HG02759 (cell line): ENCODE measurements around the gene HLA-DMA.

Experiments used
- ATAC-seq: cut with Tn5 transposase; IDR thresholded peaks from one replicate; pipeline ENCODE4 v1.9.1; 2021; ENCODE audit warnings: mild to moderate bottlenecking, moderate library complexity; ENCODE audit not compliant: unreplicated experiment

HLA-DMA gene

GRCh38 chr6:32952817-32953739 lies at the start of gene HLA-DMA:
Gene HLA-DMA, minus strand, starts transcription at chr6:32953097. Its CDS starts 61 bp downstream, at chr6:32953036.
- peak; percentile 89 for ATAC-seq

GRCh38 chr6:33001685-33002084 lies 48.8 kb upstream of the HLA-DMA start:
- ATAC-seq: no peak

GRCh38 chr6:33000055-33000454 lies 47.2 kb upstream of the HLA-DMA start:
- no peak for ATAC-seq

GRCh38 chr6:32995448-32995847 lies 42.6 kb upstream of the HLA-DMA start:
- no peak for ATAC-seq

GRCh38 chr6:32993363-32993973 lies 40.6 kb upstream of the HLA-DMA start:
- ATAC-seq: no peak

- no peak for ATAC-seq
Measured at GRCh38 chr6:32991972-32992371, 39.1 kb upstream of the HLA-DMA start.

- ATAC-seq: no peak
Measured at GRCh38 chr6:32989368-32989767, 36.5 kb upstream of the HLA-DMA start.

- no peak for ATAC-seq
Measured at GRCh38 chr6:32984622-32985389, 31.9 kb upstream of the HLA-DMA start.

GRCh38 chr6:32983964-32984621 lies 31.2 kb upstream of the HLA-DMA start:
- no peak for ATAC-seq

GRCh38 chr6:32983493-32983848 lies 30.6 kb upstream of the HLA-DMA start:
- ATAC-seq: no peak

GRCh38 chr6:32982702-32983492 lies 30.0 kb upstream of the HLA-DMA start:
- ATAC-seq: no peak

GRCh38 chr6:32982084-32982701 lies 29.3 kb upstream of the HLA-DMA start:
- ATAC-seq: no peak

GRCh38 chr6:32980488-32981038 lies 27.7 kb upstream of the HLA-DMA start:
- ATAC-seq: no peak

- no peak for ATAC-seq
Measured at GRCh38 chr6:32979720-32980487, 27.0 kb upstream of the HLA-DMA start.

GRCh38 chr6:32977953-32978324 lies 25.0 kb upstream of the HLA-DMA start:
- no peak for ATAC-seq

- ATAC-seq: no peak
Measured at GRCh38 chr6:32977272-32977952, 24.5 kb upstream of the HLA-DMA start.

GRCh38 chr6:32976334-32977069 lies 23.6 kb upstream of the HLA-DMA start:
- no peak for ATAC-seq

GRCh38 chr6:32975886-32976285 lies 23.0 kb upstream of the HLA-DMA start:
- no peak for ATAC-seq
